Osteocyte (in vitro differentiated cells): ENCODE measurements around the gene DNAH2. TPM values are rescaled to one million over a fixed set of nuclear protein-coding genes. Genes with fewer than 3 reads are reported as not detected.

Experiments
- DNase-seq: peaks from one replicate; pipeline ENCODE4 v3.0.0; 2021; ENCODE audit warnings: mixed read lengths; ENCODE audit not compliant: unreplicated experiment; ENCODE audit errors: extremely low spot score
- H3K27ac Mint-ChIP-seq: one replicate; pipeline ENCODE4 v1.8.0; 2021; ENCODE audit warnings: mild to moderate bottlenecking, mixed read lengths; ENCODE audit not compliant: unreplicated experiment
- H3K27me3 Mint-ChIP-seq: one replicate; pipeline ENCODE4 v1.8.0; 2021; ENCODE audit warnings: mixed read lengths; ENCODE audit not compliant: unreplicated experiment
- H3K36me3 Mint-ChIP-seq: one replicate; pipeline ENCODE4 v1.8.0; 2021; ENCODE audit warnings: mixed read lengths; ENCODE audit not compliant: unreplicated experiment
- H3K4me1 Mint-ChIP-seq: one replicate; pipeline ENCODE4 v1.8.0; 2021; ENCODE audit warnings: mixed read lengths; ENCODE audit not compliant: unreplicated experiment
- H3K4me3 Mint-ChIP-seq: one replicate; pipeline ENCODE4 v1.8.0; 2021; ENCODE audit warnings: mild to moderate bottlenecking, moderate library complexity, mixed read lengths; ENCODE audit not compliant: unreplicated experiment
- H3K9me3 Mint-ChIP-seq: one replicate; pipeline ENCODE4 v1.8.0; 2021; ENCODE audit warnings: mixed read lengths; ENCODE audit not compliant: unreplicated experiment
- CTCF ChIP-seq: fragments of 200-600 bp; sonication (generic); IDR thresholded peaks from 2 replicates; pipeline ENCODE4 v1.5.0; 2021; ENCODE audit warnings: antibody characterized with exemption, mild to moderate bottlenecking, moderate library complexity
- total RNA-seq: library from RNA; stranded (reverse); gene quantifications from 2 replicates; pipeline ENCODE4 v1.2.1, GENCODE V29; 2021

The DNAH2 gene
- total RNA-seq, 1 donor from 2014 or later, result 0.03 TPM

GRCh38 chr17:7695586-7695985 is 22.0 kb upstream of the DNAH2 start:
- Mint-ChIP-seq H3K36me3 (peaks cover 9% of the 10 kb centered on the region), H3K27me3 (no peaks in the 10 kb centered on the region), H3K9me3 (no peaks in the 10 kb centered on the region), H3K4me1 (no peaks in the 10 kb centered on the region), H3K27ac (no peak overlapping the region), H3K4me3 (no peak overlapping the region)
- TF ChIP-seq CTCF, result no peak
- DNase-seq, result no peak

GRCh38 chr17:7697828-7698588 is 19.5 kb upstream of the DNAH2 start:
- no peak for DNase-seq
- H3K27ac Mint-ChIP-seq, result no peak overlapping the region
- peaks cover 7% of the 10 kb centered on the region for H3K36me3 Mint-ChIP-seq
- H3K4me1 Mint-ChIP-seq, result no peaks in the 10 kb centered on the region
- no peak overlapping the region for H3K4me3 Mint-ChIP-seq
- no peaks in the 10 kb centered on the region for H3K27me3 Mint-ChIP-seq
- no peak for TF ChIP-seq CTCF
- no peaks in the 10 kb centered on the region for H3K9me3 Mint-ChIP-seq

GRCh38 chr17:7700510-7700909 is 17.0 kb upstream of the DNAH2 start:
- TF ChIP-seq CTCF, result no peak
- Mint-ChIP-seq H3K4me3 (no peak overlapping the region), H3K36me3 (peaks cover 2% of the 10 kb centered on the region), H3K27ac (no peak overlapping the region), H3K9me3 (no peaks in the 10 kb centered on the region), H3K27me3 (no peaks in the 10 kb centered on the region), H3K4me1 (peaks cover 15% of the 10 kb centered on the region)
- no peak for DNase-seq

- Mint-ChIP-seq H3K36me3 (no peaks in the 10 kb centered on the region), H3K4me1 (peaks cover 25% of the 10 kb centered on the region), H3K27ac (no peak overlapping the region), H3K27me3 (peaks cover 12% of the 10 kb centered on the region), H3K9me3 (no peaks in the 10 kb centered on the region), H3K4me3 (no peak overlapping the region)
- TF ChIP-seq CTCF, result no peak
- no peak for DNase-seq
Observed at GRCh38 chr17:7701681-7702080, 15.9 kb upstream of the DNAH2 start.

- Mint-ChIP-seq H3K4me3 (no peak overlapping the region), H3K9me3 (no peaks in the 10 kb centered on the region), H3K36me3 (no peaks in the 10 kb centered on the region), H3K27ac (no peak overlapping the region), H3K4me1 (peaks cover 27% of the 10 kb centered on the region), H3K27me3 (peaks cover 15% of the 10 kb centered on the region)
- no peak for TF ChIP-seq CTCF
- no peak for DNase-seq
Observed at GRCh38 chr17:7702776-7703175, 14.8 kb upstream of the DNAH2 start.
